Thyroid gland (tissue), 4 donors: Measurements from ENCODE around the gene FAM171A2.

Experiments used
- CTCF ChIP-seq, 6 experiments: fragments of 200-600 bp in 3 of 6; fragments of 450-650 bp in 3 of 6; sonication (generic) in 3 of 6; IDR thresholded peaks; one replicate each; pipeline ENCODE4 v1.5.1; 2016 to 2019; ENCODE audit warnings: antibody characterized with exemption in 6 of 6, mild to moderate bottlenecking in 2 of 6, inconsistent platforms in 1 of 6, moderate library complexity in 1 of 6
- POLR2A ChIP-seq, 2 donors: fragments of 450-650 bp; IDR thresholded peaks; one replicate each; pipeline ENCODE4 v1.6.1; 2017; ENCODE audit warnings: antibody characterized with exemption in 2 of 2, mild to moderate bottlenecking in 2 of 2, moderate library complexity in 1 of 2

DNA sequence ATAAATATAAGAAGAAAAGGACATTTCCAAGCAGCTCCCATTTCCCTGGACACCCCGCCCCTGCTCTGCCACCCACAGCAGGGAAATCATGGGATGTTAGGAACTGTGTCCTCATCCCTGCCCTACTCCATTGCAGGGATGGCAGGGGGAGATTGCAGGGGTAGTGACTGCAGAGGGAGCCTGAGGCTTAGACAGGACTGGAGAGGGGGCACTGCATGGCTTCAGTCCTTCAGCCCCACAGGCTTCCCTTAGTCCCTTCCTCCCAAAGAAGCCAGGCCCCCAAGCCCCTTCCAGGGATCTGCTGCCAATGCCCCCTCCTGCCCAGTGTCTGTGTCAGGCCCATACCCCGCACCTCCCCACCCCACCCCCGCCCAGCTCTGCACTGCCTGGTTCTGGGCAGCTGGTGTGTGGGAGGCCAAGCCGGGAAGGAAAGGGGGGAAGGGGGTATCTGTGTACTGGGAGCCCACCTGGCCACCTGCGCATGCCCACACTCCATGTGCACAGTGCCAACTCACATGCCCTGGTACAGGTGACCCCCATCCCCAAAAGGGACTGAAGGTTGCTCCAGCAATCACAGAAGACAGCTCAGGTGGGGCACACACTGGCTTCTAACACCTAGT, 52.0 kb downstream of the FAM171A2 start:
- TF ChIP-seq POLR2A (IDR thresholded peaks at IDR 0.05) (no peak), CTCF (IDR thresholded peaks at IDR 0.05) (no peak)
